Thoracic aorta (tissue), 2 donors: ENCODE results near the gene AGGF1. TPM values are rescaled to one million over a fixed set of nuclear protein-coding genes. Genes with fewer than 3 reads are reported as not detected.

Experiments used
- ATAC-seq: fragments of 150-250 bp; one replicate; pipeline ENCODE4 v1.8.0; 2017; ENCODE audit warnings: low read depth; ENCODE audit not compliant: insufficient number of reproducible peaks, low FRiP score
- DNase-seq: peaks from one replicate; pipeline ENCODE4 v3.0.0-alpha.2; 2020; ENCODE audit warnings: low spot score
- H3K27ac ChIP-seq, 2 donors: fragments of 200-600 bp; sonication (generic); 1 replicate in 1 of 2; 2 replicates in 1 of 2; pipeline ENCODE4 v1.5.1; 2016; ENCODE audit warnings: mild to moderate bottlenecking in 2 of 2, moderate library complexity in 2 of 2
- H3K27me3 ChIP-seq: fragments of 200-600 bp; sonication (generic); replicated peaks from 2 replicates; pipeline ENCODE4 v1.6.0; 2016; ENCODE audit warnings: mild to moderate bottlenecking; ENCODE audit not compliant: insufficient read depth
- H3K36me3 ChIP-seq: fragments of 200-600 bp; sonication (generic); one replicate; pipeline ENCODE4 v1.5.1; 2016
- H3K4me1 ChIP-seq, 2 donors: fragments of 200-600 bp; sonication (generic); 1 replicate in 1 of 2; 2 replicates in 1 of 2; pipeline versions ENCODE4 v1.5.1 to v1.6.0; 2016; ENCODE audit warnings: low read depth in 2 of 2, mild to moderate bottlenecking in 1 of 2; ENCODE audit not compliant: control insufficient read depth in 1 of 2
- H3K4me3 ChIP-seq: fragments of 200-600 bp; sonication (generic); 2 replicates; pipeline ENCODE4 v1.5.1; 2016; ENCODE audit warnings: mild to moderate bottlenecking
- H3K9me3 ChIP-seq: fragments of 200-600 bp; sonication (generic); 2 replicates; pipeline ENCODE4 v1.5.1; 2016
- CTCF ChIP-seq: fragments of 200-600 bp; sonication (generic); IDR thresholded peaks from one replicate; pipeline ENCODE4 v1.5.1; 2019; ENCODE audit warnings: antibody characterized with exemption
- total RNA-seq, 2 donors: library from RNA; depleted of rRNA; stranded (reverse); fragments of >200 nt; gene quantifications; one replicate each; pipeline versions ENCODE4 v1.1.0 to v1.2.3, GENCODE V29; 2016

AGGF1 gene, protein sequence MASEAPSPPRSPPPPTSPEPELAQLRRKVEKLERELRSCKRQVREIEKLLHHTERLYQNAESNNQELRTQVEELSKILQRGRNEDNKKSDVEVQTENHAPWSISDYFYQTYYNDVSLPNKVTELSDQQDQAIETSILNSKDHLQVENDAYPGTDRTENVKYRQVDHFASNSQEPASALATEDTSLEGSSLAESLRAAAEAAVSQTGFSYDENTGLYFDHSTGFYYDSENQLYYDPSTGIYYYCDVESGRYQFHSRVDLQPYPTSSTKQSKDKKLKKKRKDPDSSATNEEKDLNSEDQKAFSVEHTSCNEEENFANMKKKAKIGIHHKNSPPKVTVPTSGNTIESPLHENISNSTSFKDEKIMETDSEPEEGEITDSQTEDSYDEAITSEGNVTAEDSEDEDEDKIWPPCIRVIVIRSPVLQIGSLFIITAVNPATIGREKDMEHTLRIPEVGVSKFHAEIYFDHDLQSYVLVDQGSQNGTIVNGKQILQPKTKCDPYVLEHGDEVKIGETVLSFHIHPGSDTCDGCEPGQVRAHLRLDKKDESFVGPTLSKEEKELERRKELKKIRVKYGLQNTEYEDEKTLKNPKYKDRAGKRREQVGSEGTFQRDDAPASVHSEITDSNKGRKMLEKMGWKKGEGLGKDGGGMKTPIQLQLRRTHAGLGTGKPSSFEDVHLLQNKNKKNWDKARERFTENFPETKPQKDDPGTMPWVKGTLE
- total RNA-seq = 10 to 100 TPM; 24.1 to 26.0 TPM

GRCh38 chr5:77030097-77031071 is at the start of gene AGGF1:
Gene AGGF1 (plus strand): TSS chr5:77030404. CDS start chr5:77030767, 363 bp downstream.
- peaks cover 11 to 15% of the 10 kb centered on the region in 2 donors for H3K4me1 ChIP-seq
- DNase-seq (peak; percentile 80), ATAC-seq (peak; percentile 85)
- peaks cover 6% of the 10 kb centered on the region for H3K36me3 ChIP-seq
- peak within 1 kb of the TSS; percentile 86 for H3K4me3 ChIP-seq
- no peak for TF ChIP-seq CTCF
- no peaks in the 10 kb centered on the region for H3K9me3 ChIP-seq
- H3K27ac ChIP-seq = peak within 1 kb of the TSS; percentile 88 to 93
- H3K27me3 ChIP-seq = no peaks in the 10 kb centered on the region

- TF ChIP-seq CTCF = no peak
- H3K9me3 ChIP-seq = no peaks in the 10 kb centered on the region
- H3K27ac ChIP-seq = no peak overlapping the region
- H3K36me3 ChIP-seq = no peaks in the 10 kb centered on the region
- ATAC-seq = no peak
- no peak overlapping the region for H3K4me3 ChIP-seq
- H3K4me1 ChIP-seq = no peaks in the 10 kb centered on the region
- DNase-seq = no peak
- H3K27me3 ChIP-seq = no peaks in the 10 kb centered on the region
These were observed 49.6 kb upstream of the AGGF1 start for GRCh38 chr5:76980518-76981144.

GRCh38 chr5:76982450-76982849 is 47.8 kb upstream of the AGGF1 start:
- no peaks in the 10 kb centered on the region for H3K4me1 ChIP-seq
- H3K9me3 ChIP-seq = no peaks in the 10 kb centered on the region
- TF ChIP-seq CTCF = no peak
- no peaks in the 10 kb centered on the region for H3K27me3 ChIP-seq
- H3K4me3 ChIP-seq = no peak overlapping the region
- H3K27ac ChIP-seq = no peak overlapping the region
- no peak for ATAC-seq
- H3K36me3 ChIP-seq = no peaks in the 10 kb centered on the region
- DNase-seq = no peak

DNA sequence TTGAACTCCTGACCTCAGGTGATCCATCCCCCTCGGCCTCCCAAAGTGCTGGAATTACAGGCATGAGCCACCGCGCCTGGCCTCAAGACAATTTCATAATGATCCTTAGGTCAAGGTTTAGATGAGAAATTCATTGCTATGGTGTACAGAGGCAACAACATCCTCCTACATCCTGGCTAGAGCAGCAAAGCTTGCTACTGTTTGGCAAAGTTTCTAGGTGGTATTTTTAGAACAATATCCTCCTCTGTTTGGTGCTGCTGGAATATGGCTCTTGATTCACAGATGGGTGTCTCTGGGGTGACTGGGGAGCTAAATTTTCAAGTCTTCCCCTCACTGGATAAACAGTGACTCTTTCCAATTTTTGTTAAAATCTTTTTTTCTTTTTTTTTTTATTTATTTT is 46.7 kb upstream of the AGGF1 start:
- no peaks in the 10 kb centered on the region for H3K27me3 ChIP-seq
- H3K4me3 ChIP-seq = no peak overlapping the region
- no peak for TF ChIP-seq CTCF
- no peak for ATAC-seq
- DNase-seq = no peak
- H3K9me3 ChIP-seq = no peaks in the 10 kb centered on the region
- H3K36me3 ChIP-seq = no peaks in the 10 kb centered on the region
- H3K4me1 ChIP-seq = no peaks in the 10 kb centered on the region
- no peak overlapping the region for H3K27ac ChIP-seq
